ENCODE measurements around the gene CHID1. TPM values are rescaled to one million over a fixed set of nuclear protein-coding genes. Genes with fewer than 3 reads are reported as not detected.

Gene CHID1
- polyA plus RNA-seq, 1 donor = 61.4 TPM

DNA sequence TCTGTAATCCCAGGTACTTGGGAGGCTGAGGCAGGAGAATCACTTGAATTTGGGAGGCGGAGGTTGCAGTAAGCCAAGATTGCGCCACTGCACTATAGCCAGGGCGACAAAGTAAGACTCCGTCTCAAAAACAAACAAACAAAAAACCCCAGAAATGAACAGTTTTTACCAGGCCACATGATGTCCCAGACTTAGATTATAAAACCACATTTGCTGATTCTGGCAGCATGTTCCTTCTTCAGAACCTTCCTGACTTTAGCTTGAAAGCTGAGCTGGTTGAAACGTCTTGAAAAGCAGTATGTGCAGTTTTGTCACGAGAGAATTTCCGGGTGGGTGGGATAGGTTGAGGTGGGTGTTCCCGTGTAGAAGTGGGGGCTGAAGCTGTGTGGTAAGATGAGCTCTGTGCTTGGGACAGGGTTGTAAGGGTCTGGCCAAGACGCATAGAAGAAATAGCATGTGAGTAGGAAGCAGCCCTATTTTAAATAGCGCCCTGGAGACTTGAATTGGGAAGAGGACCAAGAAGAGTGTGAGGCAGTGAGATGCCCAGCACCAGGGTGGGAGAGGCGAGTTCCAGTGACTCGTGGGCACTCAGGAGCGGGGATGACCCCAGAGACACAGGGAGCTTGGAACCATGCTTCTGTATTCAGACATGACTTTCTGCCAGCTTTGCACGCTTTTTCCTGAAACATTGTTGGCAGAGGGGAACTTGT is 22.7 kb upstream of the CHID1 start:
- no peak for DNase-seq (ENCODE audit: low read depth)

DNA sequence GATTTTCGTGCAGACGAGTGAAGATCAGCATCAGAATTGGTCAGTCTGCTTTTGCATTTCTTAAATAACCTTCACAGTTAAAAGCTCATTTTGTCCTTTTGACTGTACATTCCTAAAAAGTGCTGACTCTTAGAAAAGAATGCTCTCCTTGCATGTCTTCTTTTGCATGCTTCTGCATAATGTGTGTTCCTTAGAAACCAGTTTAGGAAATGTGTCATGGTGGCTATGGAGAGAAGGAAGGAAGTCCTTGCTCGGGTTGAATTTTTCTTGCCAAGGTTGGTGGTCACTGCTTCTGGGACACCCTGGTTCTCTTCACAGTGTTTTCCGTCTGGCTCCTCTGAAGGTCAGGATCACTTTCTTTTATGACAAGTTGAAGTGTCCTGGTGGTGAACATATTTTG is 21.8 kb upstream of the CHID1 start:
- DNase-seq (ENCODE audit: low read depth) = no peak

DNA sequence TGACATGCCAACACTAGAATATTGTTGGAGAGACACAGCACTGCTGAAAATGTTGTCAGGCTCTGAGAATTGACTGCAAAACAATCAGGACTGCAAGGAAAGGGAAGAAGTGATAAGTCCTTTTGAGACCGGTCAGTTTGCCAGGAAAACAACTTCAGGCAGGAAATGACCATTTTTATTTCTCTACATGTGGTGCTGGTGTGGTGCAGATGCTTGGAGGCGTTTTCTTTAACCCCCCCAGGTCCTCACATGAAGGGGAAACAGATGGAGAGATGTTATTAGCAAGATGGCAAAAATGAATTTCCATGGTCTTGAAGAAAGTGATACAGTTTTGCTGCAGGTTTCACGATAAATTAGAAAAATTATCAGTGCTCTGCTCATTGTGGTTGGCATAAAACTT is 20.8 kb upstream of the CHID1 start:
- no peak for DNase-seq (ENCODE audit: low read depth)

DNA sequence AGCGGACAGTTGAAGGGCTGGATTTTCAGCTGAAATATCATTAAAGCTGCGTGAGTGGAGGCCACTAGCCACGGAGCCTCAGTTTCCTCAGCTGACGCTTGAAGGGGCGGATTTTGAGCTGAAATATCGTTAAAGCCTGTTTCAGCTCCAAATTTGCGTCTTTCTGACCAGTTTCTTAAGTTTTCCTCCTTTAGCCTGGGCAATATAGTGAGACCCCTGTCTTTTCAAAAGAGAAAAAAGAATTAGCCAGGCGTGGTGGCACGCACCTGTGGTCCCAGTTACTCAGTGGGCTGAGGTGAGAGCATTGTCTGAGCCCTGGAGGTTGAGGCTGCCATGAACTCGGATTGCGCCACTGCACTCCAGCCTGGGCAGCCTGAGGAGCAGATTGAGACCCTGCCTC is 18.8 kb upstream of the CHID1 start:
- no peak for DNase-seq (ENCODE audit: low read depth)

DNA sequence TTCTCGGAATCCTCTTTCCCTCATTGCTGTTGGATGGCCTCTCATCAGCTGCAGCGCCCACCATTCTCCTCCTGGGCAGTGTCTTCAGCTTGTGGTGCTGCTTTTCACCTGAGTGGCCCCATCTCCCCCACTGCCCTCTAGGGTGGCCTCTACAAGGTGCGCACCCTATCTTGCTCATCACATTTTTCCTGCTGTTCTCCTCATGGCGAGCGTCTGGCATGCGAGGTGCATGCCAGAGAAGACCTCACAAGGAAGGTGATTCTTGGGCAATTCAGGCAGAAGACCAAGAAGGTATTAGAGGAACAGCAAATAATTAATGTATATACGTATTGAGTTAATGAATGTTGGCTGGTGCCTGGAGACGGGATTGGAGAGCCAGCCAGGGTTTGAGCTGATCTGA is 18.2 kb upstream of the CHID1 start:
- no peak for DNase-seq (ENCODE audit: low read depth)

DNA sequence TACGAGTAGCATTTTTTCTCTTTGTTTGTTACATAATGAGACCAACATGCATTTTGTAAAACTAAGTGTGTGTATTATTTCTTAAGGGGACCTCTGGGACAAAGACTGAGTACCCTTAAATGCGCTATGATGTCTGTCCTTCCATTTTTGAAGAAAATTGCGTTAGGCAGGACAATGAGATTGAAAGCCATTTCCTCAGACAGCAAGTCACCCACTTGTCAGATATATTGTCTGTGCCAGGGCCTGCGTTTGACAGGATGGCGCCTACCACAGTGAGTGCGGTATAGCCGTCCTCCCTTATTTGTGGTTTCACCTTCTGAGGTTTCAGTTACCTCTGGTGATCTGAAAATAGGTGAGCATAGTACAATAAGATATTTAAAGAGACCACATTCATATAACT is 17.3 kb upstream of the CHID1 start:
- no peak for DNase-seq (ENCODE audit: low read depth)

DNA sequence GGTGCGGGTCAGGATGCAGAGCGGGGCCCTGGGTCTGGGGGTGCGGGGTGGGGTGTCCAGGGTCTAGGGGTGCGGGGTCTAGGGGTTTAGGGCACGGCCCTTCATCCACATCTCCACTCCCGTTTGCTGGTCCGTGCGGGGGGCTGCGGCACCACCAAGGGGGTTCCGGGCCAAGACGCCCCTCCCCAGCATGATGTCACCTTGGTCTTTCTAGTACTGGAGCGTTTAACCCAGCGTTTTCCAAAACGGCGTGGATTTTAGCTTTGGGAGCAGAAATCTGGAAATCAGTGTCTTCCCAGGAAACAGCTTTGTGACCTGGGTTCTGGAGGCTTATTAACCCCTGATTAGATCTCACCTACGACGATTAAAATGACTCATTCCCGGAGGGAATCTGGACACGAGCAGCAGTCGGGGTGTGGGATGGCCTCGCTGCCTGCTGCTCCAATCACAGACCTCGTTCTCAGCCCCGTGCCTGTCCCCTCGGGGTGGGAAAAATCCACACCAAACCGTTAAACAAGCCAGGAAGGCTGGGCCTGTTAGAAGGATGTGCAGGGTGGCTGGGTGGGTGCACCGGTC is 15.8 kb upstream of the CHID1 start:
- no peak for DNase-seq (ENCODE audit: low read depth)

DNA sequence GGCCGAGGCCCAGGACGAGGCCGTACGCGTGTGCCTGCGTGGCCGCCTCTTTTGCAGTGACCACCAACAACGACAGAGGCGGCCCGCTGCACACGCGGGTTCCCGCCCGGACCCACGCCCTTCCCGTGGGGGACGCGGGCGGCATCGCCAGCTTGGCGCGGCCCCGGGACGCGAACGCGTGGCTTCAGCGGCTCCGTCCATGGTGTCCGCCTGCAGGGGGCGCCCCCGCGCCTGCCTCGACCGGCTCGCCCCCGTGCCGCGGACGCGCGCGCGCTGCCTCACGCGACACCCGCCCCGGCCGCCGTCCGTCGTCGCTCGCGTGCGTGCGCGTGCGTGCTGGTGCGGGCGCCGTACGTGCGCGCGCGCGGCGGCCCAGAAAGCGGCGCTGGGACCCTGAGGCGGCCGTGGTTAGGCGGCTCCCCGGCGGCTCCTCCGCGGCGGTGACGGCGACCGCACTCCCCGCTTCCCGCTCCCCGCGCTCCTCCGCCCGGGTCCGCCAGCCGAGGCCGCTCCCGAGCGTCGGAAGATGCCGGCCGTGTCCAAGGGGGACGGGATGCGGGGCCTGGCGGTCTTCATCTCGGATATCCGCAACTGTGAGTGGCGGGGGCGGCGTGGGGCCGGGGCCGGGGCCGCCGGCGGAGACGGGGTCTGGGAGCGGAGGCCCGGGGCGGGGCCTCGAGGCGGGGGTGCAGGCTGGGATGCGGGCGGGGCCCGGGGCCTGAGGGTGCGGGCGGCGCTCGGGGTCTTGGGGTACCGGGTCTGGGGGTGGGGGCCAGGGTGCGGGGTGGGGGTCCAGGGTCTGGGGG is 15.1 kb upstream of the CHID1 start, which contains the start of gene AP2A2:
TSS of gene AP2A2 (plus strand) at position 375 of the 806 bp plus-strand sequence. CDS start at position 527, 152 bp downstream.
- DNase-seq (ENCODE audit: low read depth) = peak; percentile 65

DNA sequence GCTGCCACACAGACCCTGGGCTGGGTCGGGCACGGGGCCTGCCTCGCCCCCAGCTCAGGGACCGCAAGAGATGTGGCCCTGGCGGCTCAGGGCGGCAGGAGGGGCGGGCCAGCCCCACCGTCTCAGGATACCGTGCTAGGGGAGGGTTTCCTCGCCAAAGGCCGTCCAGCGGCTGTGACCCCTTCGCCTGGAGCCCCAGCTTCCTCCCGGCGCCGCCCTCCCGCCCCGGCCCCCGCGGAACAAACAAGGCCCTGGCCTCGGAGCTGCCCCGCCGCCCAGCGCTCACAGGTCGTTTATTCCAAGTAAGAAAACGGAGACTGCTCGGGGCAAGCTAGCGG is 14.5 kb upstream of the CHID1 start:
- no peak for DNase-seq (ENCODE audit: low read depth)

DNA sequence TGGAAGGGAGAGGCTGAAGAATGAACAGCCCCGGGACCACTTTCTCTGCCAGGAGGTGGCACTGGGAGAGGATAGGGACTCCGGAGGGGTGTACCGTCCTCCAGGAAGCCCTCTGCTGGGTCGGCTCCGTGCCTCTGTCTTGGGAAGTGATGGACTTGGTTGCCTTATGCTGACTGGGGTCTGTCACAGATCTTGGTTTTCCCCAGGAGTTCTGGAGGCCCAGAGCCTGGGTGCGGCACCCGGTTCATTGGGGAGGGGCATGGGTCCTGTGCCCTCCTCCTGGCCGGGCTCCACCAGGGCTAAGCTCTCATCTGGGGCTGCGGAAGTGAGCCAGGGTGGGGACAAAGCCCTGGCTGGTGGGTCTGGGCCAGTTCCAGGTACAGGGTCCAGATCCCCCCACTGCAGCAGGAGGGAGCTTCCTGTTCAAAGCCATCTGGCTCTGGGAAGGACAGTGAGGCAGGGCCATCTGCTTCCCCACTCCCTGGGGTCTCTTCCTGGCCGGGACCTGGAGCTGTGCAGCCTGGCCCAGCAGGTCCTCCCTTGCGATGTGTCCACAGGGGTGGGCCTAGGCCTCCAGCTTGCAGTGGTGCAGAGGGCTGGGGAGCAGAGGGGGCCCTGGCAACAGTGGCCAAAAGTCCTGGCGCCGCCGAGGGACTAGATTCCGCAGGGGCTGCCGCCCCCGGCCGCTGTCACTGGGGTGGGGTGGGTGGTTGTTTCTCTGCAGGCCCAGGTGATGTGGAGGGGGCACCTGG is 14.0 kb upstream of the CHID1 start:
- no peak for DNase-seq (ENCODE audit: low read depth)

DNA sequence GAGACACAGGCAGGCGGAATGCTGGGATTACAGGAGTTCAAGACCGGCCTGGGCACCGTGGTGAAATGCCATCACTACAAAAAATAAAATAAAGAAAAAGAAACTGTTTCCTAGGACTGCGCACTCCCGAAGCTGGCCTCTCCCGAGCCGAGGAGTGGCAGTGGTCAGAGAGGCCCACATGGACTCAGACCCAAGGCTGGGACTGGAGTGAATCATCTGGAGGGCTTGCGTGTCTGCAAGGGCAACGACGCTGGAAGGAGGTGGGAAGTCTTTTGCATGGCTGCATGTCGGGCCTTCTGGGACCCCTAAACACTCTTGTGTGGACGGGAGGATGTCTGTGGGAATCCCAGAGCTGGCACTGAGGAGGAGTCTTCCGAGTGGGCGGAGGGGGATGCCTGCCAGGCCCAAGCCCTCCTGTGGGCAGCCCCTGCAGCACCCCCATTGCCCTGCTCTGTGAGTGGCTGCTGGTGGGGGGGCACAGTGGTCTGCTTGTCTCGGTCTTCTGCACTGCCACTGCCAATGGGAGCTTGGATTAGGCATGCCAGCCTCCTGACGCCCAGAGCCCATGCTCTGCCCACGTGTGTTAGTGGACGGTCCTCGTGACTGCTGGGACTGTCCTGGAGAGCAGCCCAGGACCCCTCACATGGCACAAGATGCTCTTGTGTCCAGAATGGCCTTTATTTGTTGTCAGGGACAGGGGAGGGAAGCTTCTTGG is 13.2 kb upstream of the CHID1 start:
- no peak for DNase-seq (ENCODE audit: low read depth)

DNA sequence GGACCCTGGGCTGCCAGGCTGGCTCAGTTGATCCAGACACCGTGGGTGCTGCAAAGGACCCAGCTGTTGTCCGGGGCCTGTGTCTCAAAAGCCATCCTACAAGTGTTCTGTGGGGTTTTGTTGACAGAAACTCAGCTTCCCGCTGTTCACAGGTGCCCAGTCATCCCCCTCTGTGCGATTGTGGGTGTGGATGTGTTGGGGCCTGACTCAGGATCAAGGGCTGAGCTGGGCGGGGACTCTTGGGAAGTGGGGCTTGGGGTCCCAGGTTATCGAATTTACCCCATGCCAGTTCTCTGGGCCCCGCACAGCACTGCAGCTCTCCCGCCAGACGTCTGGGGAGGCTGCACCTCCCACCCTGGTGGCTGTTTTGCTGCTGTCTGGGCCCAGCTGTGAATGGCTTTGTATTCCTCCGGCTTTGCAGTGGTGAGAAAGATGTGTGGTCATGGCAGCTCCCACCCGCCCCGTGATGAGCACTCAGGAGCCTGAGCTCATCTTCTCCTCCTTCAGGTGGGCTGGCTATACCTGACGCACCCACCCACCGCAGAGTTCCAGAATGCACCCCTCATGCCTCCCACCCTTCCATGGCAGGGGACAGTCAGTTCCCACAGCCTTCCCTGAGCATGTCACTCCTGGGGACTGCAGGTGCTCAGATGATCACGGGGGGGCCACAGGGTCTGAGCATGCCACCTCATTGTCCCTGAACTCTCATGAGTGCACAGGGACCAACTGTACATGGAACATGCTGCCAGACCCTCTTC is 11.5 kb upstream of the CHID1 start:
- DNase-seq (ENCODE audit: low read depth) = no peak

DNA sequence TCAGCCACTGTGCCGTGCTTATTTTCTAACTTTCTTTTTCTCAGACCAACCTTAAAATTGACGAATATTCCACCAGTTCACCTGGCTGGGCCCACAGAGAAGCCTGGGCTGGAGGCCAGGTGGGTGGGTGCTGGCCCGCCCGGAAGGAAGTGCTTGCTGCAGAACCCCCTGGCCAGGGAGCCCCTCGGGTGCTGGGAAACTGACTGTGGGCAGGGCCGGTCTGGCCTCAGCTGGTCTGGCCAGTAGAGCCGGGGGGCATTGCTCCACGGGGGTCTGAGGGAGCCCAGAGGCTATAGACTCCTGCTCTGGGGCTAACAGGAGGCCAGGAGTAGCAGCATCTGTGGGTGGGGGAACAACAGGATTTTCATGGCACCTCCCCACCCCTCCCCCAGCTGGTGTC is 6.8 kb upstream of the CHID1 start:
- no peak for DNase-seq (ENCODE audit: low read depth)

DNA sequence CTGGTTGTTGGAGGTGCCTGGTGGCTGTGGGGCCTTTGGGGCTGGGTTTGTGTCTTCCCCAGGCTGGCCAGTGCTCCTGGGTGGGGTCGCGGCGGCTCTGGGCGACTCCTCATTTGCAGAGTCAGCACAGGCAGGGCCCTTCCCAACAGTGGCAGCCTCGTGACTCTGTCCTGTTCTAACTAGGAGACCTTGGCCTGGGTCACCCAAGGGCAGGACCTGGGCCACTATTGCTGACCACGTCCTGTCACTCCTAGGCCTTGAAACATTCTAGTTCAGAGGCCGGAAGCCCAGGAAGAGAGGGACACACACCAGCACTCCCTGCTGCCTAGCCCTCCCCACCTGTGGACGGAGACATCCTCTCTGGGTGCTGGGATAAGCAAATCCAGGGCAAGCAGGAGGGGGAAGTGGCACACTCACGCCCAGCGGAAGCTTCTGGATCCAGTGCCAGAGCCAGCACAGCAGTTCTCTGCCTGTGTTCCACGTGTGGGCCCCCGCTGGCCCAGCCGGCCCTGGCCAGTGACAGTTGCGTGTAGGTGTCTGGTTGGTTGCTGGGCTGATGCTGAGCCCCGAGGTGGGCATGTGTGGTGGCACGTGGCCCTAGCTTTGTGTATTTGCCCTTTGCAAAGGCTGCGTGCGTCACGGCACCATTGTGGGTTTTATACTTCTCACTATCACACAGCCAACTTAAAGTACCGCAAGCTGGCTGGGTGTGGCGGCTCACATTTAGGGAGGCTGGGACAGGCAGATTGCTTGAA is 4.3 kb upstream of the CHID1 start:
- no peak for DNase-seq (ENCODE audit: low read depth)

DNA sequence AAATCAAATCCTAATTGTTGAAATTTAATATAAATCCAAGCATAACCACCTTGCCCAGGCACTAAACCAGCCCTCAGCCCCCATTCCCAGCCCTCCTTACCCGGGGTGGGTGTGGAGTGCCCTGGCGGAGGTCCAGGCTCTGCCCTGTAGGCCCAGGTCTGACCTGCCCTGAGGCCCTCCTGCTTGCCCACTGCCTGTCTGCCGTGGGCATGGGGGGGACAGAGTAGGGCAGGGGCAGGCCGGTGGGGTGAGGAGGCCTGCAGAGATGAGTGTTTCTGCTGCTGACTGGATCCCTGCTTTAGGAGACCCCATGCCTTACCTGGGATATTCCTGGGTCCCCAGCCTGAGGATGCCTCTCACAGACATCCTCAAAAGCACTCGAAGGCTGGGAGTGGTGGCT is 3.6 kb upstream of the CHID1 start:
- no peak for DNase-seq (ENCODE audit: low read depth)

DNA sequence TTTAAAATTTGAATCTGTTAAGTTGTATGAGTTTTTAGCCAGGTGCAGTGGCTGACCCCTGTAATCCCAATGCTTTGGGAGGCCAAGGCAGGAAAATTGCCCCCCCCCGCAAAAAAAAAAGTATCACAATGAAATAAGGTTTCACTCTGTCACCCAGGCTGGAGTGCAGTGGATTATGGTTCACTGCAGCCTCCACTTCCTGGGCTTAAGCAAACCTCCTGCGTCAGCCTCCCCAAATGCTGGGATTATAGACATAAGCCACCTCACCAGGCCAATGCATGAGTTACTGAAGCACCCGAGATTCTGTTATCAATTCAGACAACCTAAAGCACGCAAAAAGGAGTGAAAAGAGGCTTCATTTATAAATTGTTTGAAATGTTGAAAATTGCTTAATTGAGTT is 2.4 kb upstream of the CHID1 start:
- no peak for DNase-seq (ENCODE audit: low read depth)

DNA sequence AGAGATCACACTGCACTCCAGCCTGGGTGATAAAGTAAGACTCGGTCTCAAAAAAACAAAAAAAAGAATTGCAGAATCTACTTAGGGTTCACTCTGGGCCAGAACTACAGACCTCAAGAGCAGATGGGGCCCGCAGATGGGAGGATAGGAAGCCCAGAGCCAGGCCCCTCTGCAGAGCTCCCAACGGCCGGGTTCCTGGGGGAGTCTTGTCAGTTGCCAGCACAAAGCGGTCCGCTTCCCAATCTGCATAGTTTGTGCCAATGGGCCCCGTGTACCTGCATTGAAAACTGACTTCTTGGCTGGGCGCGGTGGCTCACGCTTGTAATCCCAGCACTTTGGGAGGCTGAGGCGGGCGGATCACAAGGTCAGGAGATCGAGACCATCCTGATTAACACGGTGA is 1.7 kb upstream of the CHID1 start:
- no peak for DNase-seq (ENCODE audit: low read depth)

DNA sequence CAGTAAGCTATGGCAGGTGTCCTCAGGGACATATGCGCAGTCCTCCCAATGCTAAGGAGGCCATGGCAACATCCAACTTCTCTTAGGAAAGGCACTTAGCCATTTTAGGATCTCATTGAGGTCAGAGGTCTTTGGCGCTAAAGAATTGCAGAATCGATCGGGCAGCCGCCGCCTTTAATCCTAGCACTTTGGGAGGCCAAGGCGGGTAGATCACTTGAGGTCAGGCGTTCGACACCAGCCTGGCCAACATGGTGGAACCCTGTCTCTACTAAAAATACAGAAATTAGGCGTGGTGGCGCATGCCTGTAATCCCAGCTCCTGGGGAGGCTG is 1.2 kb upstream of the CHID1 start:
- DNase-seq (ENCODE audit: low read depth) = no peak

DNA sequence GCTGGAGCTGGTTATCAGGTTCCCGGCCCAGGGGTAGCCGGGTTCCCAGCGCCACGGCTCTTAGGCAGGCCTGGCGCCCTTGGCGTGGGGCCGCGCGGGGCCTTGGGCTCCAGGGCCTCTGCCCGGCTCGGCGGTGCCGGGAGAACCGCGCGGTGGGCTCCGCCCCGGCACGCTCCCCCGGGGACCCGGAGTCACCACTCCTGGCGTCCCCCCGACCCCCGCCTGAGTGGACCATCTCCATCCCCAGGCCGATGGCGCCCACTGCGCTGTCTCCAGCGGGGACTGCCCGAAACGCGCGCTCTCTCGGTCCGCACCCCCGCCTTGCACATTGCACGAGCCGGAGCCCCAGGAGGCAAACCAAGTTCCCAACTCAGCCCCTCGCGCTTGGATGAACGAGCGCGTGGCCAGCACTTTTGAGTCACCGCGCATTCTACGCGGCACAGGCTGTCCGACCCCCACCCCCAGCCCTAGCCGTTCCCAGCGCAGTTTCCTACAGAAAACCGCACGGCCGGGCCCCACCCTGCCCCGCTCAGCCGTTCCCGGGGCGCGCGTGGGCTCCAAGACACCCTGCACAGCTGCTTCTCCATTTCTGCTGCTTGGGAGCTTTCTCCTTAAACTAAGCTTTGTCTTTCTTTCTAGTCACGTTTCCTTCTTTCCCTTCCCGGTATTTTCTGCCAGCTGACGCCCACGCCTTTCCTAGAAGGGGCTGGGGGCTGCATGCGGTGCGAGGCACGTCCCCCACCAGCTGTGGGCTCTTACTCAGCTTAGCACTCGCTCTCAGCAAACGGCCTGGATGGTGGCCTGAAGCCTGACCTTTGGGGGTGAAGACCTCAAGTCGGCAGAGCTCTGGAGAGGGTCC is 650 bp upstream of the CHID1 start:
- DNase-seq (ENCODE audit: low read depth) = no peak

Measured in forelimb muscle (tissue), 1 donor.